GM20000 (cell line): ENCODE measurements around the gene SNAPIN.

Experiments
- DNase-seq: peaks from one replicate; pipeline ENCODE4 v3.0.0; 2012; ENCODE audit warnings: low spot score
- CTCF ChIP-seq: IDR thresholded peaks from 2 replicates; pipeline ENCODE4 v1.5.1; 2012; ENCODE audit warnings: mild to moderate bottlenecking, control low read depth; ENCODE audit errors: extremely low read depth, missing control alignments

Gene SNAPIN

GRCh38 chr1:153640861-153641260 is 17.6 kb upstream of the SNAPIN start:
- no peak for DNase-seq
- no peak for TF ChIP-seq CTCF

DNA sequence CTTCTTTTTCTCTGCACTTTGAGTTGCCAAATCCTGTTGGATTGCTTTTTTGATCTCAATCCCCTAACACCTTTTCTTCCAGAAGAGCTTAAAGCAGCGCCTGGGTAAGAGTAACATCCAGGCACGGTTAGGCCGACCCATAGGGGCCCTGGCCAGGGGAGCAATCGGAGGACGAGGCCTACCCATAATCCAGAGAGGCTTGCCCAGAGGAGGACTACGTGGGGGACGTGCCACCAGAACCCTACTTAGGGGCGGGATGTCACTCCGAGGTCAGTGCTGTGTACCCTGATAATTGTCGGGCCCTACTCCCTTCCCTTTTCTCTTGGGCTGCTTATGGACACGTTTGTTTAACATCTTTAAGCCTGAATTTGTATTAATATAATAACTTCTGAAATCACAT is 16.3 kb upstream of the SNAPIN start:
- TF ChIP-seq CTCF, result no peak
- no peak for DNase-seq

GRCh38 chr1:153643100-153643499 is 15.4 kb upstream of the SNAPIN start:
- TF ChIP-seq CTCF, result no peak
- no peak for DNase-seq

GRCh38 chr1:153643816-153644215 is 14.7 kb upstream of the SNAPIN start:
- TF ChIP-seq CTCF, result no peak
- no peak for DNase-seq

- no peak for DNase-seq
- TF ChIP-seq CTCF, result no peak
These were observed 11.7 kb upstream of the SNAPIN start for GRCh38 chr1:153646672-153647345.

- no peak for TF ChIP-seq CTCF
- no peak for DNase-seq
These were observed 11.2 kb upstream of the SNAPIN start for GRCh38 chr1:153647346-153647714.

GRCh38 chr1:153648000-153648643 is 10.4 kb upstream of the SNAPIN start:
- DNase-seq, result no peak
- TF ChIP-seq CTCF, result no peak
